K562 (cell line): ENCODE results near the gene CDPF1. TPM values are rescaled to one million over a fixed set of nuclear protein-coding genes. Genes with fewer than 3 reads are reported as not detected.

Source experiments
- ATAC-seq: fragments of 200-7000 bp; cut with Tn5 transposase; 3 replicates; pipeline ENCODE4 v1.9.1; 2020; ENCODE audit warnings: moderate library complexity
- BruUV-seq: library from RNA; stranded (reverse); fragments of 400-500 nt; replicated peaks from 2 replicates; lab custom pipeline; 2021; lab: Mats Ljungman, UMichigan
- CTCF ChIA-PET: fragments of 300-600 bp; formaldehyde crosslinking; extraction: SDS; loops from one replicate; lab custom pipeline; 2021; ENCODE audit warnings: low intra/inter-chr PET ratio; lab: Yijun Ruan, JAX
- POLR2A ChIA-PET: fragments of 300-600, 350-650 bp; sonication (Branson Sonifier 250); formaldehyde crosslinking; extraction: SDS; loops from one replicate; lab custom pipeline; 2021; ENCODE audit warnings: antibody characterized with exemption, inconsistent platforms; lab: Yijun Ruan, JAX
- DNase-seq, 4 experiments: peaks; one replicate each; pipeline versions ENCODE4 v3.0.0 to v3.0.0-alpha.2; 2011 to 2018; ENCODE audit warnings: low spot score in 3 of 4, mixed read lengths in 3 of 4; ENCODE audit errors: extremely low read depth in 1 of 4
- FAIRE-seq: peaks from 2 replicates; lab custom pipeline; 2011; peaks lifted over from hg19 to GRCh38; lab: Jason Lieb, UNC
- H2AFZ ChIP-seq: 2 replicates; pipeline ENCODE4 v1.6.0; 2011; ENCODE audit warnings: low read depth, low read length, control low read depth, inconsistent platforms
- H3K27ac ChIP-seq: fragments of 200-600 bp; 3 replicates; pipeline ENCODE4 v1.8.0; 2011; ENCODE audit warnings: low read depth, mild to moderate bottlenecking, control low read depth, inconsistent platforms, low read length, moderate library complexity, mixed read lengths; ENCODE audit errors: extremely low read depth
- H3K27me3 ChIP-seq, 2 experiments: fragments of 300-600 bp in 1 of 2; 2 replicates in 1 of 2; 3 replicates in 1 of 2; pipeline versions ENCODE4 v1.6.0 to v1.8.0; 2011; ENCODE audit warnings: inconsistent platforms in 2 of 2, low read length in 2 of 2, mild to moderate bottlenecking in 1 of 2, mixed read lengths in 1 of 2, moderate library complexity in 1 of 2; ENCODE audit not compliant: control insufficient read depth in 2 of 2, insufficient read depth in 2 of 2
- H3K36me3 ChIP-seq: fragments of 300-600 bp; 3 replicates; pipeline ENCODE4 v1.8.0; 2011; ENCODE audit warnings: mild to moderate bottlenecking, low read length, inconsistent platforms; ENCODE audit not compliant: control insufficient read depth, insufficient read depth
- H3K4me1 ChIP-seq, 2 experiments: fragments of 200-600 bp in 1 of 2; replicated peaks in 1 of 2; 2 replicates in 1 of 2; 3 replicates in 1 of 2; pipeline versions ENCODE4 v1.5.1 to v1.8.0; 2011; ENCODE audit warnings: inconsistent platforms in 2 of 2, low read length in 2 of 2, mild to moderate bottlenecking in 1 of 2, mixed read lengths in 1 of 2, moderate library complexity in 1 of 2; ENCODE audit not compliant: control insufficient read depth in 2 of 2, insufficient read depth in 2 of 2
- H3K4me2 ChIP-seq: 2 replicates; pipeline ENCODE4 v1.6.1; 2011; ENCODE audit warnings: low read length, control low read depth, inconsistent platforms, mixed read lengths; ENCODE audit not compliant: insufficient read depth
- H3K4me3 ChIP-seq: fragments of 200-600 bp; sonication (generic), shearing (Covaris generic); 2 replicates; pipeline ENCODE4 v1.5.1; 2016; ENCODE audit warnings: control low read depth, inconsistent platforms
- H3K79me2 ChIP-seq: fragments of 200-600 bp; 3 replicates; pipeline ENCODE4 v1.8.0; 2011; ENCODE audit warnings: low read length, inconsistent platforms; ENCODE audit not compliant: control insufficient read depth, insufficient read depth
- H3K9ac ChIP-seq, 2 experiments: 2 replicates each; pipeline versions ENCODE4 v1.6.0 to v1.6.1; 2011; ENCODE audit warnings: low read depth in 2 of 2, low read length in 2 of 2, control low read depth in 1 of 2, inconsistent platforms in 1 of 2, mild to moderate bottlenecking in 1 of 2, mixed read lengths in 1 of 2; ENCODE audit not compliant: insufficient read depth in 1 of 2
- H3K9me1 ChIP-seq: one replicate; pipeline ENCODE4 v1.6.0; 2011; ENCODE audit warnings: inconsistent platforms, mild to moderate bottlenecking, low read length, moderate library complexity; ENCODE audit not compliant: control insufficient read depth, insufficient read depth
- H3K9me3 ChIP-seq: replicated peaks from 2 replicates; pipeline ENCODE4 v1.5.1; 2011; ENCODE audit warnings: low read depth, low read length, inconsistent platforms; ENCODE audit not compliant: control insufficient read depth, insufficient read depth
- H4K20me1 ChIP-seq: replicated peaks from 2 replicates; pipeline ENCODE4 v1.6.1; 2011; ENCODE audit warnings: low read length, inconsistent platforms, mixed read lengths; ENCODE audit not compliant: control insufficient read depth, insufficient read depth
- CREB3 ChIP-seq: fragments of 450-650 bp; conservative IDR thresholded peaks from 2 replicates; pipeline ENCODE4 v1.6.1; 2016; ENCODE audit warnings: missing genetic modification characterization, low read depth, mild to moderate bottlenecking, missing compliant biosample characterization, moderate library complexity
- FOXA1 ChIP-seq: fragments of 450-650 bp; IDR thresholded peaks from 2 replicates; pipeline ENCODE4 v1.6.1; 2016; ENCODE audit warnings: mild to moderate bottlenecking, borderline replicate concordance
- KDM5B ChIP-seq: fragments of 200-600 bp; sonication (generic); IDR thresholded peaks from 2 replicates; pipeline ENCODE4 v1.6.1; 2012; ENCODE audit warnings: low read depth, mild to moderate bottlenecking, moderate library complexity, low read length, control low read depth, inconsistent platforms; ENCODE audit not compliant: insufficient replicate concordance
- MAFG ChIP-seq: fragments of 450-650 bp; conservative IDR thresholded peaks from 2 replicates; pipeline ENCODE4 v1.6.1; 2016; ENCODE audit warnings: missing genetic modification characterization, missing compliant biosample characterization
- MXI1 ChIP-seq: IDR thresholded peaks from 2 replicates; pipeline ENCODE4 v1.6.1; 2011; ENCODE audit warnings: low read depth, mild to moderate bottlenecking, improper control_type of control experiment, low read length
- NFE2L1 ChIP-seq: fragments of 450-650 bp; IDR thresholded peaks from 2 replicates; pipeline ENCODE4 v1.6.1; 2016; ENCODE audit warnings: missing genetic modification characterization, low read depth, mild to moderate bottlenecking, missing compliant biosample characterization, moderate library complexity, borderline replicate concordance
- RBFOX2 ChIP-seq: fragments of 200-400 bp; formaldehyde crosslinking; IDR thresholded peaks from 2 replicates; pipeline ENCODE4 v1.6.1; 2017; ENCODE audit warnings: low read depth, mild to moderate bottlenecking, low read length, moderate library complexity
- SMAD4 ChIP-seq: fragments of 250-450 bp; sonication (Bioruptor Pico); conservative IDR thresholded peaks from 2 replicates; pipeline ENCODE4 v1.8.0; 2021; ENCODE audit warnings: inconsistent platforms, mild to moderate bottlenecking, moderate library complexity
- TCFL5 ChIP-seq: fragments of 250-450 bp; sonication (Bioruptor Pico); conservative IDR thresholded peaks from 2 replicates; pipeline ENCODE4 v1.6.1; 2021; ENCODE audit warnings: mild to moderate bottlenecking, moderate library complexity, matching md5 sums
- WGBS: fragments of 100-300 bp; shearing (Covaris generic); methylation state at CpG from one replicate; pipeline ENCODE4 v1.1.6; 2016; ENCODE audit warnings: low coverage, mixed read lengths; ENCODE audit not compliant: insufficient coverage; ENCODE audit errors: missing lambda C conversion rate; 5-methylcytosine and 5-hydroxymethylcytosine counted together
- in situ Hi-C: fragments of 300-500 bp; cut with MboI; formaldehyde crosslinking; loops from 4 replicates; pipeline ENCODE4 v1.15.0; 2018; ENCODE audit warnings: inconsistent platforms, mixed read lengths
- intact Hi-C: fragments of 100-400 bp; cut with micrococcal nuclease; formaldehyde crosslinking; loops from 2 replicates; pipeline ENCODE4 v1.14.2; 2022
- polyA plus RNA-seq, 8 experiments: library from polyadenylated mRNA; depleted of rRNA in 4 of 8; stranded (reverse) in 5 of 8; unstranded in 3 of 8; fragments of >200 nt; fragmentation: Nextera tagmentation in 2 of 8; fragmentation: Illumina TruSeq in 1 of 8; extraction: Ambion mirVana in 2 of 8; extraction: Trizol in 1 of 8; gene quantifications; 2 replicates each; pipeline versions ENCODE4 v1.2.1 to v1.2.3, GENCODE V29; 2011 to 2014; ENCODE audit warnings: inconsistent platforms in 1 of 8, missing spikeins in 1 of 8
- total RNA-seq, 7 experiments: library from RNA; depleted of rRNA in 6 of 7; stranded (reverse); fragments of >200 nt in 6 of 7; fragmentation: Illumina TruSeq in 2 of 7; extraction: Trizol in 2 of 7; gene quantifications; 2 replicates each; pipeline versions ENCODE4 v1.2.1 to v1.2.3, GENCODE V29; 2011 to 2021; ENCODE audit warnings: low replicate concordance in 1 of 7

CDPF1 gene
- total and polyA plus RNA-seq, 9 of the 15 experiments (the other 6 are each of a cell fraction or from before 2014, with no cell fraction given), result 0.84 to 19.5 (median 9.1) TPM

GRCh38 chr22:46273432-46274148 lies 23.5 kb upstream of the CDPF1 start:
- H3K36me3 ChIP-seq, result peaks cover 59% of the 10 kb centered on the region; the same call in 2 of the 3 replicates
- H2AFZ ChIP-seq, result no peak overlapping the region
- DNase-seq (no peak), ATAC-seq (no peak), FAIRE-seq (no peak)
- H3K4me3 ChIP-seq, result no peak overlapping the region
- H3K4me1 ChIP-seq, result peaks cover 0 to 13% of the 10 kb centered on the region in 2 experiments; a peak in 3 of 5 replicates
- no peak overlapping the region for H3K9ac ChIP-seq
- H3K27me3 ChIP-seq, result no peaks in the 10 kb centered on the region
- BruUV-seq, result no TSS peak
- H3K9me1 ChIP-seq, result peaks cover 2% of the 10 kb centered on the region
- no peak overlapping the region for H3K4me2 ChIP-seq
- in situ Hi-C loops (no loop called here), intact Hi-C loops (no loop called here)
- no peaks in the 10 kb centered on the region for H3K9me3 ChIP-seq
- H3K27ac ChIP-seq, result no peak overlapping the region
- H3K79me2 ChIP-seq, result peaks cover 10% of the 10 kb centered on the region
- CTCF ChIA-PET, result no interaction called here
- POLR2A ChIA-PET, result interaction anchor here (0.7 kb wide), 1 partner anchor 17 kb away, joined by 3 read pairs; no protein-coding TSS in a partner anchor
- no peaks in the 10 kb centered on the region for H4K20me1 ChIP-seq
- WGBS, result 95% methylated on average over 10 of the region's 12 CpGs
- 0 out of 2 replicates have a peak, but pooled peaks have one; percentile 6 for TF ChIP-seq RBFOX2
- no peak for TF ChIP-seq MXI1
- no peak for TF ChIP-seq NFE2L1 (tag)
- no peak for TF ChIP-seq FOXA1
- TF ChIP-seq SMAD4, result no peak
- no peak for TF ChIP-seq KDM5B
- TF ChIP-seq MAFG (tag), result no peak
- TF ChIP-seq TCFL5 (CRISPR knock-in tag), result no peak
- no peak for TF ChIP-seq CREB3 (tag)
